Activated CD4-positive, alpha-beta memory T cell treated with anti-CD3 and anti-CD28 coated beads for 36 hours (primary cell): ENCODE measurements around the gene SFPQ. TPM values are rescaled to one million over a fixed set of nuclear protein-coding genes. Genes with fewer than 3 reads are reported as not detected.

Experiments used
- CTCF ChIA-PET: fragments of 350-600 bp; sonication (Branson Sonifier 250); formaldehyde crosslinking; loops from one replicate; lab custom pipeline; 2021; ENCODE audit warnings: antibody characterized with exemption, inconsistent platforms; lab: Charles Lee
- POLR2A ChIA-PET: fragments of 350-600 bp; sonication (Branson Sonifier 250); formaldehyde crosslinking; loops from one replicate; lab custom pipeline; 2021; ENCODE audit warnings: antibody characterized with exemption; lab: Charles Lee
- DNase-seq: peaks from one replicate; pipeline ENCODE4 v3.0.0-alpha.2; 2020
- H3K27ac Mint-ChIP-seq: one replicate; pipeline ENCODE4 v1.8.0; 2021; ENCODE audit warnings: mixed read lengths
- H3K27me3 Mint-ChIP-seq: one replicate; pipeline ENCODE4 v1.8.0; 2021; ENCODE audit warnings: mixed read lengths
- H3K36me3 Mint-ChIP-seq: one replicate; pipeline ENCODE4 v1.8.0; 2021; ENCODE audit warnings: mixed read lengths
- H3K4me1 Mint-ChIP-seq: one replicate; pipeline ENCODE4 v1.8.0; 2021; ENCODE audit warnings: low read depth, mixed read lengths
- H3K4me3 Mint-ChIP-seq: one replicate; pipeline ENCODE4 v1.8.0; 2021; ENCODE audit warnings: mild to moderate bottlenecking, mixed read lengths
- H3K9me3 Mint-ChIP-seq: one replicate; pipeline ENCODE4 v1.8.0; 2021; ENCODE audit warnings: mixed read lengths
- intact Hi-C: fragments of 100-400 bp; cut with micrococcal nuclease; formaldehyde crosslinking; loops from one replicate; pipeline ENCODE4 v1.15.1; 2023
- total RNA-seq, 2 experiments: library from RNA; stranded (reverse); gene quantifications; one replicate each; pipeline ENCODE4 v1.2.3, GENCODE V29; 2021

SFPQ gene
- total RNA-seq, 2 experiments from 2014 or later, result 259 to 275 TPM

DNA sequence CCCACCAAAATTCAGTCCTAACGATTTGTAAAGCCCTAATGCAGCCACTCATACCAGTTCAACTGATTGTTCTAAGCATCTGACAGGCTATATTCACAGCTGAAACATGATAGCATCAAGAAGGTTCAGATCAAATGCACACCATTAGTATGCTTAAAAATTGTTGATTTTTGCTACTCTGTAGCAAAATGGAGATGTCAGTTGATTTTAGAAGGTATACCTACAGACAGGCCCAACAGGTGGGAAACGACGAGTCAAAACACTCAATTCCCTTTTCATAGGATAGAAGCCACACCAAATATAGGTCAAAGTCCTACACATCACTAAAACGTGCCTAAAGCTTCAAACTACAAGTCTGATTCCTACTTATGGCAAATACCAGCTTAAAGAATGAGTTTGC, 6.7 kb downstream of the SFPQ start:
- Mint-ChIP-seq H3K9me3 (no peaks in the 10 kb centered on the region), H3K36me3 (peaks cover 94% of the 10 kb centered on the region), H3K4me3 (peak overlapping the region; percentile 42), H3K4me1 (peaks cover 96% of the 10 kb centered on the region), H3K27me3 (no peaks in the 10 kb centered on the region), H3K27ac (peak overlapping the region; percentile 42)
- intact Hi-C loops, result no loop called here
- ChIA-PET POLR2A (interaction anchor here (1.1 kb wide), 1 partner anchor 155 kb away, joined by 5 read pairs; the partner anchor contains the start of gene ZMYM6), CTCF (interaction anchor here (0.9 to 1.0 kb wide), 2 partner anchors 16 to 202 kb away, joined by 3 to 4 read pairs; no protein-coding TSS in a partner anchor)
- DNase-seq, result no peak

GRCh38 chr1:35185200-35185599, 7.7 kb downstream of the SFPQ start:
- Mint-ChIP-seq H3K4me1 (peaks cover 96% of the 10 kb centered on the region), H3K36me3 (peaks cover 94% of the 10 kb centered on the region), H3K9me3 (no peaks in the 10 kb centered on the region), H3K27ac (peak overlapping the region; percentile 72), H3K4me3 (peak overlapping the region; percentile 3), H3K27me3 (no peaks in the 10 kb centered on the region)
- CTCF ChIA-PET, result interaction anchor here (0.8 kb wide), 1 partner anchor 17 kb away, joined by 3 read pairs; no protein-coding TSS in a partner anchor
- POLR2A ChIA-PET, result no interaction called here
- DNase-seq, result no peak
- intact Hi-C loops, result no loop called here

- POLR2A ChIA-PET, result no interaction called here
- peak overlapping the region; percentile 72 for H3K27ac Mint-ChIP-seq
- H3K9me3 Mint-ChIP-seq, result no peaks in the 10 kb centered on the region
These were observed 8.3 kb downstream of the SFPQ start for GRCh38 chr1:35184495-35185199.

GRCh38 chr1:35181790-35182455, 11.0 kb downstream of the SFPQ start:
- CTCF ChIA-PET, result interaction anchor here (1.8 kb wide), 1 partner anchor 8 kb away, joined by 6 read pairs; no protein-coding TSS in a partner anchor
- H3K27me3 Mint-ChIP-seq, result no peaks in the 10 kb centered on the region
- peaks cover 91% of the 10 kb centered on the region for H3K36me3 Mint-ChIP-seq
- POLR2A ChIA-PET, result interaction anchor here (1.2 to 2.9 kb wide), 5 partner anchors 9 to 103 kb away, joined by 3 to 22 read pairs (median 3); partner anchors contain the start of genes SFPQ and ZMYM1
- no peaks in the 10 kb centered on the region for H3K9me3 Mint-ChIP-seq
- peak overlapping the region; percentile 83 for H3K27ac Mint-ChIP-seq
- peaks cover 75% of the 10 kb centered on the region for H3K4me1 Mint-ChIP-seq
- H3K4me3 Mint-ChIP-seq, result no peak overlapping the region
- intact Hi-C loops, result loop anchor here (5.0 kb wide), 1 partner anchor 195 kb away; the partner anchor contains the start of gene TMEM35B
- DNase-seq, result no peak

More at GRCh38 chr1:35184495-35185199, 8.3 kb downstream of the SFPQ start:
- Mint-ChIP-seq H3K36me3 (peaks cover 94% of the 10 kb centered on the region), H3K4me3 (peak overlapping the region; percentile 3), H3K27me3 (no peaks in the 10 kb centered on the region), H3K4me1 (peaks cover 94% of the 10 kb centered on the region)
- intact Hi-C loops, result loop anchor here (5.0 kb wide), 1 partner anchor 197 kb away; the partner anchor contains the start of gene TMEM35B
- CTCF ChIA-PET, result no interaction called here
- DNase-seq, result no peak

DNA sequence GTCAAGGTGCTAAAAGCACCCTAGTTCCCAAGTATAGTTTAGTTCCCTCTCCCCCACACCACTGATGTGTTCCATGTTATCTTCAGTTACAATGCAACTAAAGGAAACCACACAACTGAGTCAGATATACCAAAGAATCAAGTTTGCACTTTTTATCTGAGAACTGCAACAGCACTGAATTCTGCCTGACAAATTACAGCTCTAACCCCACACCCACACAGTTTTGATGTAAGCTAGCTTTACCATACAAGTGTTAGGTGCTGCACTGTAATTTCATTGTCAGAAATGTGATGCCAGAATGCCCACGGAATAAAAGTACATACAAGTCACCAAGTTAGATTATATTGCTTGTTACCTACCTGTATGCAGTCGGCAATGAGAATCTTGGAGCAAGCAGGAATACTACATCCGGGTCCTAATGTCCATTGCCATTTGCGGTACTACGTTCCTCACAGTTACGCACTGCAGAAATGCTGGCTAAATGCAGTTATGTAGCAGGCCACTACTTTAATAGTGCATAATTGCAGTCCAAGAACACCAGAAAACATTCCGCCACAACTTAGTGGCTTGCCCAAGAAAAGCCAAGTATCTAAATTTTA, 12.1 kb downstream of the SFPQ start:
- Mint-ChIP-seq H3K4me3 (peak overlapping the region; percentile 27), H3K27me3 (no peaks in the 10 kb centered on the region), H3K36me3 (peaks cover 89% of the 10 kb centered on the region), H3K4me1 (peaks cover 65% of the 10 kb centered on the region), H3K27ac (peak overlapping the region; percentile 83), H3K9me3 (no peaks in the 10 kb centered on the region)
- DNase-seq, result peak; percentile 33
- POLR2A ChIA-PET, result interaction anchor here (0.6 to 2.9 kb wide), 7 partner anchors 8 to 306 kb away, joined by 3 to 22 read pairs (median 4); partner anchors contain the start of genes SFPQ and ZMYM1
- intact Hi-C loops, result loop anchor here (5.0 kb wide), 1 partner anchor 194 kb away; the partner anchor contains the start of gene TMEM35B
- CTCF ChIA-PET, result interaction anchor here (1.8 kb wide), 1 partner anchor 9 kb away, joined by 6 read pairs; no protein-coding TSS in a partner anchor

DNA sequence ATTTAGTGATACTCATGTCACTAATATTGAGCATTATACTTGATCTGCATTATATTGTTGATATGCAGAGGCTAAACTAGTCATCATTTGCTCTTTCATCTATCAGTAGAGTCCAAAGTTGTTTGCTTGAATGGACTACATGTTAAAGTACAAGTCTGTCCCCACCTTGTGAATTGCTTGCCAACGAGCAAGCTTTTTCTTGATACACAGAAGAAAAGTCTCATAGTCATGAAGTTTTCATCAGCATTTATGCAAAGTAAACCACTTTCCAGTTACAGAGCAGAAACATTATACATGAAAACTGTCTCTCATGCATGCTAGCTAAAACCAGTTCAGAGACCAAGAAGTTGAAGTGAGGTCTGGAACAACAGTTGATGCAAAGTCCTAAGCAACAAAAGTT, 13.0 kb downstream of the SFPQ start:
- no peak overlapping the region for H3K4me3 Mint-ChIP-seq
- POLR2A ChIA-PET, result interaction anchor here (0.5 to 2.9 kb wide), 4 partner anchors 9 to 372 kb away, joined by 3 to 22 read pairs (median 8); partner anchors contain the start of gene SFPQ
- H3K4me1 Mint-ChIP-seq, result peaks cover 55% of the 10 kb centered on the region

DNA sequence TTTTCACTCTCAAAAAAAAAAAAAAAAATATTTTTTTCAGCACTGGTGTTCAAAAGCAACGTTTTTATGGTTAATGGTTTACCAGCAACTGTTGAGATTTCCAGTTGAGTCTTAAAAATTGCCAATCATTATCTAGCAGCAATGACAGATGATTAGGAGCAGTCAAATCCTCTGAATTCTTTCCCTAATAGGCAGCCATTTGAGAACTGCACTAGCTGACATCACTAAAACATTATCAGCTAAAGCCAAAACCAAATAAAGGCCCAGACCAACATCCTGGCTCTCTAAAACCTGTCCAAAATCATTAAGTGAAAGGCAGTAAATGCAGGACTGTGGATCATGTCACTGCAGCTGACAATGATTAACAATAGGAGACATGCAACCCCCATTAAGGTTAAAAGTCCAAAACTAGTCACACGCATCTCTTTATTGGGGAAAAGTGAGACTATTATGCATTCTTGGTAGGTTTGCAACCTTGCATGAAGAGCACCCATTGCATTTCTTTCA, 14.0 kb downstream of the SFPQ start:
- POLR2A ChIA-PET, result interaction anchor here (1.2 kb wide), 1 partner anchor 12 kb away, joined by 3 read pairs; no protein-coding TSS in a partner anchor
- intact Hi-C loops, result no loop called here
- Mint-ChIP-seq H3K9me3 (no peaks in the 10 kb centered on the region), H3K4me1 (peaks cover 46% of the 10 kb centered on the region), H3K27me3 (no peaks in the 10 kb centered on the region), H3K36me3 (peaks cover 82% of the 10 kb centered on the region), H3K4me3 (no peak overlapping the region), H3K27ac (no peak overlapping the region)
- DNase-seq, result no peak
- CTCF ChIA-PET, result no interaction called here

More for the DNA sequence above, 13.0 kb downstream of the SFPQ start:
- DNase-seq, result no peak
- CTCF ChIA-PET, result no interaction called here
- intact Hi-C loops, result loop anchor here (5.0 kb wide), 1 partner anchor 193 kb away; the partner anchor contains the start of gene TMEM35B
- peaks cover 89% of the 10 kb centered on the region for H3K36me3 Mint-ChIP-seq
- no peaks in the 10 kb centered on the region for H3K27me3 Mint-ChIP-seq
- H3K9me3 Mint-ChIP-seq, result no peaks in the 10 kb centered on the region
- H3K27ac Mint-ChIP-seq, result peak overlapping the region; percentile 83

DNA sequence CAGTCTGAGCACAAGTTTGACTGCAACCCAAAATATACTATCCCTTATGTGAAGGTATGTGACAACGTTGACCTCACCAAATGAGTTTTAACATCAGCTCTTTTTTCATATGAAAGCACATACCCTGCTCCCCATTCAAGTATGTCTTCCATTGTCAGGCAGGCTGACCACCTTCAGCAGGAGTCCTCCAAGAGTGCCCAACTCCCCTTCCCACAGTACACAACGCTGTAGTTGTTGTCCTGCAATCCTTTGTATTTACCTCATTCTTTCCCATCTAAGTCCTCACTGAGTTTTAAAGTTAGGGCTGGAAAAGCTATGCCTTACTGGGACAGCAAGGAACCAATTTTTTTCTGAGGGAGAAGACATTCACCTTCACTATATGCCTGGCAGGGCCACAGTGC, 14.7 kb downstream of the SFPQ start:
- Mint-ChIP-seq H3K4me1 (peaks cover 41% of the 10 kb centered on the region), H3K4me3 (peak overlapping the region; percentile 4), H3K9me3 (no peaks in the 10 kb centered on the region), H3K36me3 (peaks cover 75% of the 10 kb centered on the region), H3K27ac (peak overlapping the region; percentile 45), H3K27me3 (no peaks in the 10 kb centered on the region)
- no peak for DNase-seq
- intact Hi-C loops, result no loop called here
- POLR2A ChIA-PET, result interaction anchor here (1.1 to 1.2 kb wide), 2 partner anchors 12 to 15 kb away, joined by 3 to 4 read pairs; partner anchors contain the start of gene SFPQ
- CTCF ChIA-PET, result interaction anchor here (0.6 kb wide), 1 partner anchor 50 kb away, joined by 3 read pairs; no protein-coding TSS in a partner anchor

GRCh38 chr1:35177237-35177786, 15.6 kb downstream of the SFPQ start:
- Mint-ChIP-seq H3K36me3 (peaks cover 67% of the 10 kb centered on the region), H3K4me3 (no peak overlapping the region), H3K27ac (no peak overlapping the region), H3K27me3 (no peaks in the 10 kb centered on the region), H3K9me3 (no peaks in the 10 kb centered on the region), H3K4me1 (peaks cover 33% of the 10 kb centered on the region)
- POLR2A ChIA-PET, result interaction anchor here (1.1 kb wide), 1 partner anchor 16 kb away, joined by 4 read pairs; the partner anchor contains the start of gene SFPQ
- CTCF ChIA-PET, result interaction anchor here (0.5 kb wide), 1 partner anchor 136 kb away, joined by 3 read pairs; no protein-coding TSS in a partner anchor
- DNase-seq, result no peak
- intact Hi-C loops, result no loop called here

GRCh38 chr1:35175602-35176001, 17.3 kb downstream of the SFPQ start:
- intact Hi-C loops, result no loop called here
- no peak overlapping the region for H3K4me3 Mint-ChIP-seq
- POLR2A ChIA-PET, result no interaction called here
- H3K4me1 Mint-ChIP-seq, result peaks cover 16% of the 10 kb centered on the region
- CTCF ChIA-PET, result no interaction called here
- no peak overlapping the region for H3K27ac Mint-ChIP-seq
- H3K27me3 Mint-ChIP-seq, result no peaks in the 10 kb centered on the region
- no peak for DNase-seq
- H3K9me3 Mint-ChIP-seq, result no peaks in the 10 kb centered on the region
- H3K36me3 Mint-ChIP-seq, result peaks cover 50% of the 10 kb centered on the region

- Mint-ChIP-seq H3K36me3 (peaks cover 46% of the 10 kb centered on the region), H3K27me3 (no peaks in the 10 kb centered on the region), H3K27ac (no peak overlapping the region), H3K4me1 (peaks cover 11% of the 10 kb centered on the region), H3K9me3 (no peaks in the 10 kb centered on the region), H3K4me3 (no peak overlapping the region)
- ChIA-PET POLR2A (no interaction called here), CTCF (no interaction called here)
- no peak for DNase-seq
- intact Hi-C loops, result no loop called here
These were observed 17.8 kb downstream of the SFPQ start for GRCh38 chr1:35175098-35175576.
